HG03103 (cell line): ENCODE measurements around the gene KIF3B.

ENCODE experiments used
- ATAC-seq: cut with Tn5 transposase; IDR thresholded peaks from one replicate; pipeline ENCODE4 v1.9.1; 2021; ENCODE audit warnings: low read depth; ENCODE audit not compliant: unreplicated experiment

The KIF3B gene

GRCh38 chr20:32277361-32278198, at the start of gene KIF3B:
Gene KIF3B (plus strand): TSS chr20:32277651. CDS start chr20:32309778, 32,127 bp downstream.
- ATAC-seq, result peak; percentile 59

GRCh38 chr20:32227744-32228688, 49.4 kb upstream of the KIF3B start:
- ATAC-seq, result no peak

- no peak for ATAC-seq
Observed at GRCh38 chr20:32229251-32229747, 48.2 kb upstream of the KIF3B start.

- no peak for ATAC-seq
Observed at GRCh38 chr20:32230707-32231106, 46.7 kb upstream of the KIF3B start.

- ATAC-seq, result no peak
Observed at GRCh38 chr20:32231245-32231644, 46.2 kb upstream of the KIF3B start.

GRCh38 chr20:32231847-32232246, 45.6 kb upstream of the KIF3B start:
- no peak for ATAC-seq

- no peak for ATAC-seq
Observed at GRCh38 chr20:32232326-32232886, 45.0 kb upstream of the KIF3B start.

- no peak for ATAC-seq
Observed at GRCh38 chr20:32233286-32233685, 44.2 kb upstream of the KIF3B start.

GRCh38 chr20:32234135-32234808, 43.2 kb upstream of the KIF3B start:
- ATAC-seq, result no peak

GRCh38 chr20:32235331-32236047, 42.0 kb upstream of the KIF3B start:
- no peak for ATAC-seq

GRCh38 chr20:32236048-32236533, 41.4 kb upstream of the KIF3B start:
- no peak for ATAC-seq

GRCh38 chr20:32236819-32237218, 40.6 kb upstream of the KIF3B start:
- no peak for ATAC-seq

GRCh38 chr20:32237419-32237818, 40.0 kb upstream of the KIF3B start:
- no peak for ATAC-seq

GRCh38 chr20:32238483-32239425, 38.7 kb upstream of the KIF3B start:
- ATAC-seq, result no peak

GRCh38 chr20:32240205-32240604, 37.2 kb upstream of the KIF3B start:
- no peak for ATAC-seq

- ATAC-seq, result no peak
Observed at GRCh38 chr20:32241807-32242206, 35.6 kb upstream of the KIF3B start.

- no peak for ATAC-seq
Observed at GRCh38 chr20:32244150-32244823, 33.2 kb upstream of the KIF3B start.

- no peak for ATAC-seq
Observed at GRCh38 chr20:32244959-32245358, 32.5 kb upstream of the KIF3B start.
